ENCODE measurements around the gene ZNF398.

Gene ZNF398

DNA sequence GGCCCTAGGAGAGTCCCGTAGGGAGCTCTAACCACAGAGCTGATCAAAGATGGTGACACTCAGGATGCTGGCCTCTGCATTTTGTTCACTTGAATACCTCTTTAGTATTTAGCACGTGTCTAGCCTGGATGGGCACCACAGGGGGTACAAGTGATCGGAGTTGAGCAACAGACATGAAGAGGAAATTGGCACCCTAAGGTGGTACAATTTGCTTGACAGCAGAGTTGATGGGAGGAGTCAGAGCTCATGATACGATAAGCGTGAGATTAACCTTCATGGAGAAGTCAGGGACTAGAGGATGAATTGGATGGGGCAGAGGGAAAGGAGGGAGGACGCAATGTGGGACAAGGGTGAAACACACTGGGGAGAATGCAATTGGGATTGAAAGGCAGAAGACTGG lies 82.3 kb downstream of the ZNF398 start:
- no peak for DNase-seq

DNA sequence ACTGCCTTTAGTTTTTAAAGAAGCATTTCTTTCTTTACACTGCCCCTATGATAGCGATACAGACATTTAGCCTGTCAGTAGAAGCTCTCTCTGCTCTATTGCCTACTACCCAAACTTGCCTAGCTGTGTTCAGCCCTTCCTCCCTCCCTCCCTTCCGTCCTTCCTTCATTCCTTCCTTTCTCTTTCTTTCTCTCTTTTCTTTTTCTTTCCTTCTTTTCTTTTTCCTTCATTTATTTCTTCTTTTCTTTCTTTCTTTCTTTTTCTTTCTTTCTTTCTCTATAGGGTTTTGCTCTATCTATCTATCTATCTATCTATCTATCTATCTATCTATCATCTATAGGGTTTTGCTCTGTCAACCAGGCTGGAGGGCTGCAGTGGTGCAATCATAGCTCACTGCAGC lies 85.1 kb downstream of the ZNF398 start:
- no peak for DNase-seq
